HG02973 (cell line): ENCODE measurements around the gene KIF26B.

Experiments
- ATAC-seq: cut with Tn5 transposase; IDR thresholded peaks from one replicate; pipeline ENCODE4 v1.9.1; 2021; ENCODE audit warnings: moderate library complexity; ENCODE audit not compliant: unreplicated experiment

Gene KIF26B

DNA sequence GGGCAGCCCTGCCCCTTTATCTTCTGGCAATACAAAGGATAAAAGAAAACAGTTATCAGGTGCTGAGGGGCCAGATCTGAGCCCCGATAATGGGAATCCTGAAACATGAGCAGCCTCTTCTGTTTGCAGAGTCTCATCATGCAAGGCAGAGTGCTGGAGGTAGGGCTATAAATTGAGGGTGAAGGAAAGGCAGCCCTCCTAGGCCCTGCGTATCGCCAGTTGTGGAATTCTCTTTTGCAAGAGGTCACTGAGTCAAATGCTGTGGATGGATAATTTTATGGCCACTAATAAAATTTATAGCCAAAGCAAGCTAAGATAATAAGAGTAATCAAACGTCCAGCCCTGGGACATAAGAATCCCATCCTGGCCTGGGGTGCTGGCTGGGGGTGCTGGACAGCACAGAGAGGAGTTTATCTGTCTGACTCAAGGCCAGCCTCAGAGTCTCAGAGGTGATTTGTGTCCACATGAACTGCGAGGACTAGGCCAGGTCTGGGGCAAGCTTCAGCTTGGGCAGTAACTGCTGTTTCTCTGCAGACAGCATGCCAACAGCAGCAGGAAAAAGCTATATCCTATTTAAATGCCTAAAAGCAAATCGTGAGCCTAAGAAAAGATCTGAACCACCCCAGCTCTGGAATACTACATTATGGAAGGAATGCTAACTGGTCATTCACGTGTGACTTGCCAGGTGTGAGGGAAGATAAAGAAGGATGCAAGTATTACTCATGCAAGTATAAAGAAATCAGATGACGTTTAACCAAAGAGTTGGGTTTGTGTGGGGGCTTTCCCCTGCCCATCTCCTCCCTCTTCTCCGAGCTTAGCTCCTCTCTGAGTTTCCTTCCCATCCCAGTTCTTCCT is 254.8 kb downstream of the KIF26B start:
- ATAC-seq, result no peak

DNA sequence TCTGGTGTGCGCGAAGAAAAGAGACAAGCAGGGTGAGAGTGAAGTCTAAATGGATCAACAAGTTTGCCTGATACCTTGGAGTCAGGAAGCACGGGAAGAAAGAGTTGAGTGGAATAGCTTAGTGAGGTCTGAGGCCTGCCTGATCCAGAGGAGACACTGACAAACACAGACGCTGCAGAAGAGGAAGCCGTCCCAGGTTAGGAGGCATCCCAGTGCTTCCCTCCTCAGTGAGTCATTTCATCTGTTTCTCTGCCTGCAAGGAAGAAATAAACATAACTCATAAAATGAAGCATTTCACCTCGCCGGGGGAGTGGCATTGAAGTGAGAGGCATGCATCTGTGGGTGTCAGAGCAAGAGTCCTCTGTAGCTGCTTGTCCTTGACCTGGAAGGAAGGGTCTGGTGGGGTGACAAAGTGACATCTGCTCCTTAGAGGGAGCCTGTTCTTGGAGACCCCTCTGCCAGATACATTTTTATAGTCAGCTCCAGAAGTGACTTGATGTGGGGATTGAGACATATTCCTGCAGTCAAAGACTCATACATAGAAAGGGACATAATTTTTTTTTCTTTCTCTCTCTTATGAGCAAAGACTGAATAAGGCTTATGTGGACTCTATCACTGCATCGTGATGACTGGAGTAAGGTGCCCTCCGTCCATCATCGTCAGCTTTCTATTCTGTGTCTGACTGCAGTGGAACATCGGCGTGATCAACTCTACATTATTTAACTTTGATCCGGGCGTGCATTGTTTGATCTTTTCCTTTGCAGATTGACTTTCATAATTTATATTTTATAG is 256.7 kb downstream of the KIF26B start:
- ATAC-seq, result no peak

DNA sequence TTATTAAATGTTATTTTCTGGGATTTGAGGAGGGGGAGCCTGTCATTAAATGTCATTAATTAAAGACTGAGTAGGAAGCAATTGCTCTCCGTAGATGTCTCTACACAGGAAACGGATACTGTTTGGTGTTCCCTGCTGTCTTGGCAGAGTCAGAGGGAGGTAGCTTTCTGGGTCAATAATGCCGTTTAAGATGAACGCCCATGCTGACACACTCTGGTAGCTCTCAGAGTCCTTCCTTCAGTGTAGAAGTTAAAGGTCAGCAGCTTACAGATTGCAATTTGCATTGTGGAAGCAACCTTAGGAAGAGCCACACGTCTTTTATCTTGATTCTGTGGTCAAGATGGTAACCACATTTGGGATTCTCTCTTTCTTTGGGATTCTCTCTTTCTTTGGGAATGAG is 257.5 kb downstream of the KIF26B start:
- ATAC-seq, result no peak

DNA sequence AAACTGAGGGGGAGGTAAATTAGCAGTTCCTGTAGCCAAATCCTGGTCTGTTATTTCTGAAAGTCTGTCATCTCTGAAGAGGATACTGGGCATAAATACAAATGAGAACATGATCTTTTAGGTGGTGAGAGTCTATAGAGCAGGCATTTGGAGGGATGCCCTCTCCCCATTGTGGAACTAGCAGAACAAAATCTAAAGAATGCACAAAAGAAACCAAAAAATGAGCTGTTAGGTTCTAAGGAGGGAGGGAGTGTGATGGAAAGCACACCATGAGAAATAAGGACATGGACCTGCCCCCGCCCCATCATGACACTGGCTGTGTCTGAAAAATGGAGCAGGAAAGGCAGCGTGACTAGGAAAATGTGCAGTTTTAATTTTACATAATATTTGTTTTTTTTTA is 262.0 kb downstream of the KIF26B start:
- no peak for ATAC-seq

DNA sequence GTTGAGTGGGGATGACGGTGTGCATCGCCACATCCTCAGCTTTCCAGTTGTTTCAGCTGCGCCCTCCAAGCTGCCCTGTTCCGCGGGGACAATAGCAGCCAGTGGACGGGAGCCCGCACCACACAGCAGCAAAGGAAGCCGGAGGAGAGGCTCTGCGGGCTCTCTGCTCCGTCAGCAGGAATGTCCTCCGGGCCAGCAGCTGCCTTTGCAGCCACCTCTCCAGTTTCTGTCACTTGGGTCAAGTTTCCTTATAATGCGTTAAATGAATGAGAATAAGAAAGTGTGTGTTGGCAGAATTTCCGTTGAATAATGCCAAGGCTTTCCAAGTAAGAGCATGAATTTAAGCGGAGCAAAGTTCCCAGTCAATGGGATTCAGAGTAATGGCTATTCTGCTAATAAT is 263.3 kb downstream of the KIF26B start:
- ATAC-seq, result no peak

DNA sequence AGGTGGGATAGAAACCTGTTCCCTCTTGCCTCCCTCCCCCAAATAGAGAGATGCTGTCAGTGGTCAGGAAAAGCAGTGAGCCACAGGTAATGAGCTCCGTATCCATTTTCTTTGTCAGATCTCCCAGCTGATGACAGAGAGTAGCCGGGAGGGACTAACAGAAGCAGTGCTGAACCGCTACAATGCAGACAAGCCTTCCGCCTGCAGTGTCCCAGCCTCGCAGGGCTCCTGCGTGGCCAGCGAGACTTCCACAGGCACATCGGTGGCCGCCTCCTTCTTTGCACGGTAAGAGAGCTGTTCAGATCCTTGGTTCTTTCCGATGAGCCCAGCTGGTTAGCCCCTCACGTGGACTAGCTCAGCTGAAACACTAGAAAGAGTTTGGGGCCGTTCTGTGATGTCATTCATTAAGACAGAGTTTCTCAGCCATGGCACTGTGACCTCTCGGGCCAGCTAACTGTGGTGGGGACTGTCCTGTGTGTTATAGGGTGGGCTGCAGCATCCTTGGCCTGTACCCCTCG is 264.7 kb downstream of the KIF26B start:
- ATAC-seq, result no peak

DNA sequence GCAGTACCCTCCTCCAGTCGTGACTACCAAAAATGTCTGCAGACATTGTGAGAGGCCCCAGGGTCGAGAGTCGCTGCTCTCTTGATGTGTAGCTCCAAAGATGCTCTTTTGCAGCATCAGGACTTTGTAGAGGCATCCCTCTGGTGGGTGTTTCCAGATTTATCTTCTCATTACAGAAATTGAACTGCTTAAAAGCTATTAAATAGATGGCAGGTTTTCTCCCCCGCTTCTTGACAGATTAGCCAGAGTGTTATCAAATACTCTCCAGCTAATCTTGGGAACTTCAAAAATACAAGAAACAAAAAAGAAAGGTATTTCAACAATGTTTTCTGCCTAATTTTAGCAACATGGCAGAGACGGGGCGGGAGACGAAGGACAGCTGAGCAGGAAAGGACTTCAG is 265.2 kb downstream of the KIF26B start:
- no peak for ATAC-seq

DNA sequence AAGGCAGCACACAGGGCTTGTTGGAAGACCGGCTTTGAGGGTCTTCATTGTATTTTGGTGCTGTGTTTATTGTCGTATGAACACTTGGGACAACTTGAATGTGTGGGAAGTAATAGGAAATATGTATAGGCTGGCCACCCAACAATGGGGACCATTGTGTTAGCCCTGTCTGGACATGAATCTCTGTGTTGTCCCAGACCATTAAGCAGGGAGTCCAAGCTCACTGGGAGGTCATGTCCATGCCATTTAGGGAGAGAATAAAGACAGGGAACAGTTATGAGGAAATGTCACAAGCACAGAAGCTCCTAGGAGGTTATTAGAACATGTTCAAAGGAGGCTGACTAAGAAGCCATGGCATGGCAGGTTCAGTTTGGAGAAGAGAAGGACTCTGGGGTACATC is 266.1 kb downstream of the KIF26B start:
- no peak for ATAC-seq

DNA sequence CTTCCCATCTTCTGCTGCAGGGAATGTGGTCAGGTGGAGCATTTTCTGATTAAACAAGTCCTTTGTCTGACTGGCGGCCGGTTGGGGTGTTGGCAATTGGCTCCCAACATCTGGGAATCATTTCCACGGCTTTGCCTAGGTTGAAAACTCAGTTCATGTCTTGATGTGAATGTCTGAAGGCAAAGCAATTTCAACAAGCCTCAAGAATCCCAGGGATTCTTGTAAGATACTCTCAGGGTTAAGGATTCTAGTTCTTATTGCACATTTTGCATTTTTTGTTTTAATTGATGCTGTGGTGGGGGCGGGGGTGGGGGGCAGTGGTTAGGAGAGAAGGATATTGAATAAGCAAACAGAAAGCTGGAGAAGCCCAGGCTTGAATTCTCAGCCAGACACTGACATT is 273.9 kb downstream of the KIF26B start:
- ATAC-seq, result no peak

DNA sequence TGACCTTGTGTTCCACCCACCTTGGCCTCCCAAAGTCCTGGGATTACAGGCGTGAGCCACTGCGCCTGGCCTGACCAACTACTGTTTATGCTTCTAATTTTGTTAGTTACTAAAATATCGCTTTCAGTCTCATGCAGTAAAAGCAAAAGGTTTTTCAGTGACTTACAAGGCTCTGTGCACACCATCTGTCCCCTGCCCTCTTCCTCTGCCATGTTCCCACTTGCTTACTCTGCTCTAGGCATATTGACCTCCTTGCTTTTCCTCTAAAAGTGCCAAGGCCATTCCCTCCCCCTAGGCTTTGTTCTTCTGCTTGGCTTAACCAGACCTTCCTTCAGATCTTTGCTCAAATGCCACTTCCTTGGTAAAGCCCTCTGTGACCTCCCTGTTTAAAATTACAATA is 276.9 kb downstream of the KIF26B start:
- ATAC-seq, result no peak

DNA sequence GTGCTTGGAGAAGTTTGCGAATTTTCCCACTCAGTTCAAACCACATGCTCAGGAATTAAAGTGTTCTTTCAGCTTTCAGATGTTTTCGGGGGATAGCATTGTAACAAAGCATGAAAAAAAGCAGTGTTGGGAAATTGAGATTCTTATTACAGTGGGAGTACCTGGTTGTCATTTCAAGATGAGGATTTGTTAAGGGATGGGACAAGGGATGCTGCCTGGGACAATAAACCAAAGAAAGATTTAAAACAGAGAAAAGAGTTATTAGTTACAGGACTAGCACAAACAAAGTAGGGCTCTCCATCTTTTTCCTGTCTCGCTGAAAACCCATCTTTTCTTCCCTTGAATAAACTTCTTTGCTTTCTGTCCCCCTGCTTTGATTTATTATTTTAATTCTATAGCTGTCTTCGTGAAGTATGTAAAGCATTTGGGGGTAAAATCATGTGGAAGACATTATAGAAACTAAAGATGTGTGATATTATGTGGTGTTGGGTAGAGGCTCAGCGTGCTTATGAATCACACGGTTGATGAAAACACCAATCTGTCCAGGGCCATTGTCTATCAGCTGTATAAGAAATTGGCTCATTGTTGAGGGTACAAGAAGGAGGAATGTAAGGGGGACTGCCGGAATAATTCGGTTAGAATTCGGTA is 277.6 kb downstream of the KIF26B start:
- no peak for ATAC-seq

DNA sequence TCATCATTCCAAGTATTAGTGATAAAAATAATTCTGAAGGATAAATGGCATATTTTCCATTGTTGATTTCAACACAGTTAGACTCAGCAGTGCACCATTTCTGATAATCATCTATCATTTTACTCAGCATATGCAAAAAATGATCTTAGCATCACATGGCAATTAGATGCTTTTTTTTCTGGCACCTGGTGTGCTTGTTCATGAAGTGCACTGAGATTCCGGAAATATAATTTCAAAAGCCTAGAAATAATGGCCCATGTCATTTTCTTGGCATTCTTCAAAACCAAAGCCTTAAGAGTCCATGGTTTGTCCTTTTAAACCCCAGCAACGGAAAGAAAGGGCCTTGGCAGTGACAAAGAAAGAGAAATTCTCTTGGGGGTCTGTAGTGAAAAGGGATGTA is 278.8 kb downstream of the KIF26B start:
- no peak for ATAC-seq

DNA sequence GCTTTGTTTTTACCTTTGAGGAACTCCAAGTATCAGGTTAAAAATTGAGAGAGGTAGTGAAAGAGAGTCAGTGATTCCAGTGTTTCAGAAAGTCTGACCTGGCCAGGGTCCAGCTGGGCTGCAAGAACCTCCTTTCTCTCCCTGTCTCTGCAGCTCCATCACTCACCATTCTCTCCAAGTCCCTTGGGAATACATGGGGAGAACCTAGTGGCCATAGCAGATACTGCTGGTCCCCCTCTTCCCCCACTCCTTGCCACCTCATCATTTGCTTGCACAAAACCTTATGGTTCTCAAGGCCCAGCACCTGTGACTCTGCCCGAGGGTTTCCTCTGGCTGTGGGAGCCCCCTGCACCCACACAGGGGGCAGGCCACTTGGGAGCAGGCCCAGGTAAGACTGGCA is 279.5 kb downstream of the KIF26B start:
- ATAC-seq, result no peak

DNA sequence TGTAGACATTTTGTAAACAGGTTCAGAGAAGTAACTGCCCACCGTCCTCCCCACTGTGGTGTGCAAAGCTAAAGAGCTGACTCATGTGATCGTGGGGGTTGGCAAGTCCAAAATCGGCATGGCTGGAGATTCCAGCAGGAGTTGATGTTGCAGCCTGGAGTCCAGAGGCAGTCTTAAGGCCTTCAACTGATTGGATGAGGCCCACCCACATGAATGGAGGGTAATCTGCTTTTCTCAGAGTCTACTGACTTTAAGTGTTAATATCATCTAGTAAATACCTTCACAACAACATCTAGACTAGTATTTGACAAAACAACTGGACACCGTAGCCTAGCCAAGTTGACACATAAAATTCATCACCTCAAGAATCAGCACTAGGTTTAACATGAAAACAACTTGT is 281.6 kb downstream of the KIF26B start:
- ATAC-seq, result no peak

DNA sequence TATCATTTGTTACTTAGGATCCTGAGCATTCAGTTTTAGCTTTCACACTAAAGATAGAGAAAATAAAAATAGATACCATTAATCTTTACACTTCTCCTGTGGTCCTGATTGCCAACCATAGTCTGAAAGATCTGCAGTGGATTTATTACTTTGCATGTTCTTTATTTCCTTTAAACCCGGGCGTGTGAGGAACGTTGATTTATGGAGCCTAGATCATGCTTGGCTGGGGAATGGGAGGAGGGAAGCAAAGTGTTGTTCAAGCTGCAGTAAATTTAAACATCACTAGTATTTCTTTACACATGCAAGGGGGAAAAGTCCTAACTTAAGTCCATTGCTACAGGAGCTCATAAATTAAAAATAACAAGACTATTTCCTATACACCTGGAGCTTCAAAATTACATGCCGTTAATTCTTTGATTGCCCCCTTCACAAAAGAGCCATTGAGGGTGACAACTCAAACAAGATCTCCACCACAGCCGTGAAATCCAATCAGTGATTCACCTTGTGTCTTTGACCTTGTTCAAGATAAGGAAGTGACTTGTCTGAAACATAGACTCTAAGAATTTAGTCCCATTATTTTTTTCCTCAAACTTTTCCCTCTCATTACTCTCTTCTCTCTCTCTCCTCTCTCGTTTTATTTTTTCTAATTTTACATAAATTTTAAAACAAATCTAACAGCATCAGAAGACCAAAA is 282.7 kb downstream of the KIF26B start:
- no peak for ATAC-seq

DNA sequence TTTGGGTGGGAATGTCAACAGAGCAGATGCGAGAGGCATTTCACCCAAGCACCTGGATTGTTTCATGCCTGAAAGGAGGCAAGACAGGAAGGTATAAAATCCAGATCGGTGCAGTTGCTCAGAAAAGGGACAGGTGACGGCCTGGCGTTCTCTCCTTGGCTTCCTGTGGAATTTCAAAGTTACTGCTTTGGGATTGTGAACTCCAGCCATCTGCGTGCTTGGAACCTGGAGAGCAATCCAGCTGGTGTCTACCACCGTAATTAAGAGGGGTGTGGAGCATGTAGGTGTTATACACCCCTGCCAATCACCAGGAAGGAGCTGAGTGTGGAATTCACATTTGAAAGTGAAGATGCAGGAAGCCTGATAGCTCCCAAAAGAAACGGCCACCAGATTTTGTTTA is 286.1 kb downstream of the KIF26B start:
- ATAC-seq, result no peak

DNA sequence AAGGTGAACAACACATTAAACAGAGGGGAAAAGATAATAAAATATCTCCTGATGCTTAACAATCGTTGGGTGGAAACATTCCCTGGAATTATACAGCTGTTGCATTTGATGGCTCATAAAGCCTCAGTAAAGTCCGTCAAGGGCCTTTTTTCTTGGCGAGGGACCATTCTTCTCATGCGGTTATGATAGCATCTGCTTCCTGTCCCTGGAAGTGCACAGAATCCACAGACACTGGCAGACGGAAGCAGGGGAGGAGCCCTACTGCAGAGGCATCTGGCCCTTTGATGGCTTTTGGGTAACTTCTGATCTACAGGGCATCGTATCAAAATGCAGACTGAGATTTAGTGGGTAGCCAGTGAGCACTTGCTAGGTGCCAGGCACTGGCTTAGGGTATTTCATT is 286.9 kb downstream of the KIF26B start:
- no peak for ATAC-seq

DNA sequence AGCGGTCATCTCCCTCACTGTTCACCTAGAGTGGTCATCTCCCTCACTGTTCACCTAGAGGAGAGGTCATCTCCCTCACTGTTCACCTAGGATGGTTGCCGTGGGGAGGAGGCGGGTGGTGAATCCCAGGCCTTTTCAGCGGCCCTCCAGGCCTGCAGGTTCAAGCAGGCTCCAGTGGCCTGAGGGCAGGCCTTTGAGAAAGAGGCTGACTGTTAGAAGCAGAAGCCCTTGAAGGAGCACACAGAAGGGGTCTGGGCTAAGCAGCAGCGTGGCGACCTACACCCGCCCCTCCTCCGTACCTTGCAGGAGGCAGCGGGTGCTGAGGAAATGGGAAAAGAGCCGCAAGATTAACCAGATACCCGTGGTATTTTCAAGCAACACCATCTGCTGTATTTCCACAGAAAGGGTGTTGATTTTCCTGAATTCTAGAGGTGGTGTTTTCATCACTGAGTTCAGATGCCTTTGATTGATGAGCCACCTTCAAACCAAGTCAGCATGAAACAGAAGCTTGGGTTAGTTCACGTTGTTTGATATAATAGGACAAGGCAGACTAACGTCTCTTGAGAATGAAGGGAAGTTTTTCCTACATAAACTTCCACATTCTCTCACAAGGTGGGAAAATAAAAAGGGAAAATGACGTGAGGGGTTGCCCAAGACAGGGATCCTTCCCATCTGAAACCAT is 289.5 kb downstream of the KIF26B start:
- no peak for ATAC-seq

DNA sequence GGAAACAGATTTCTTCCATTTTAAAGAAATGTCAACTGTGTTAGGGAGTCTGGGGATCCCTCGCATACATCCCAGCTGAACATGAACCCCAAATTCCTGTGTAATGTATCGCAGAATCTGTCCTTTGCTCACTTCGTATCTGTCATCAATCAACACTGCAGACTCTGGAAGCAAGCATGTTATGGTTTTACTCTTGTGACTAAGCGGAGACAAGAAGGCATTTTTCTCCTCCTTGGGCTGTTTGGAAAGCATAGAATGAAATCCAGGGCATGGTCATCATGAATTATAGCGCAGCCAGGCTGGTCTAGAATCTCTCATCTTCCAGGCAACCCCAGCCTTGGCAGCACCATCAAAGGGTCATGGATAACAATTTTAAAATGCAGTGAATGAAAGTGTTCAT is 290.2 kb downstream of the KIF26B start:
- ATAC-seq, result no peak

DNA sequence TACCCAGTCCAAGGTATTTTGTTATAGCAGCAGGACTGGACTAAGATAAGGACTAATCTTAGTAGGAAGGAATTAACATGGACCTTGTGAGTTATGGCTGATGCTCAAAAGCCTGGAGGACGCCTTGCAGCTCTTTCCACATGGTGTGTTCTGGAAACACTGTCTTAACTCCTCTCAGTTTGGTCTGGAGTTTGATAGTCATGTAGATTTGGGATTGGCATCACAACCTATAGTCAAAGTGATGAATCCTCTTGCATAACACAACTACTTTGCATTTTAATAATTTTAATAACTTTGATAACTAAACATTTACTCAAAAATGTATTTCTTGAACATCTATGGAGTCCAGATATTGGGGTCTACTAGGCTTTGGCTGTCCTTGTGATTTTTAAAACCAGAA is 293.7 kb downstream of the KIF26B start:
- no peak for ATAC-seq
